ENCODE data around the gene FN3KRP.

DNA sequence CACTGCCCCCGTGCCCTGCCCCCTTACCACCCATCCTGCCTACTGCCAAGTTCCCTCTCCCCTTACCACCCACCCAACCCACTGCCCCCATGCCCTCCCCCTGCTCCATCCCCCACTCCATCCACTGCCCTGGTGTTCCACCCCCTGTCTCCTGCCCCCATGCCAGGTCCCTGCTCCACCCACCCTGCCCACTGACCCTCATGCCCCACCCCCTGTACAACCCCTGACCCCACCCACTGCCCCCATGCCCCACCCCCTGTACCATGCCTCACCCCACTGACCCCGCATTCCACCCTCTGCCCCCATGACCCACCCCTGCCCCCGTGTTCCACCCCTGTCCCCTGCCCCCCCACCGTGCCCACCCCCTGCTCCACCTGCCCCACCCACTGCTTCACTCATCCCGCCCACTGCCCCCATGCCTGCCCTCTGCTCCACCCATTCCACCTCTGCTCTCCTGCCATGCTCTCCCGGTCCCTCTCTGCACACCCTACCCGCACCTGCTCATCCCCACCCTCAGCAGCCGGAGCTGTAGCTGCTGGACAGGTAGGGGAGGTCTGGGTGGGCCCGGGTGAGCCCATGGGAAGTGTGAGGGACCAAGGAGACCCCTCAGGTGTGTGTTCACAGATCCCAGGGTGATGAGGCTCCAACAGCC lies 7.4 kb upstream of the FN3KRP start:
- TF ChIP-seq, protein P1, sequence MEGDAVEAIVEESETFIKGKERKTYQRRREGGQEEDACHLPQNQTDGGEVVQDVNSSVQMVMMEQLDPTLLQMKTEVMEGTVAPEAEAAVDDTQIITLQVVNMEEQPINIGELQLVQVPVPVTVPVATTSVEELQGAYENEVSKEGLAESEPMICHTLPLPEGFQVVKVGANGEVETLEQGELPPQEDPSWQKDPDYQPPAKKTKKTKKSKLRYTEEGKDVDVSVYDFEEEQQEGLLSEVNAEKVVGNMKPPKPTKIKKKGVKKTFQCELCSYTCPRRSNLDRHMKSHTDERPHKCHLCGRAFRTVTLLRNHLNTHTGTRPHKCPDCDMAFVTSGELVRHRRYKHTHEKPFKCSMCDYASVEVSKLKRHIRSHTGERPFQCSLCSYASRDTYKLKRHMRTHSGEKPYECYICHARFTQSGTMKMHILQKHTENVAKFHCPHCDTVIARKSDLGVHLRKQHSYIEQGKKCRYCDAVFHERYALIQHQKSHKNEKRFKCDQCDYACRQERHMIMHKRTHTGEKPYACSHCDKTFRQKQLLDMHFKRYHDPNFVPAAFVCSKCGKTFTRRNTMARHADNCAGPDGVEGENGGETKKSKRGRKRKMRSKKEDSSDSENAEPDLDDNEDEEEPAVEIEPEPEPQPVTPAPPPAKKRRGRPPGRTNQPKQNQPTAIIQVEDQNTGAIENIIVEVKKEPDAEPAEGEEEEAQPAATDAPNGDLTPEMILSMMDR (IDR thresholded peaks at IDR 0.05; ENCODE audit: extremely low read depth in 1 of 2, insufficient read depth in 1 of 2, low read depth in 1 of 2, low read length in 2 of 2) = no peak
- no peak for TF ChIP-seq POLR2A (IDR thresholded peaks at IDR 0.05; ENCODE audit: low read depth, low read length)
- TF ChIP-seq, protein P2, sequence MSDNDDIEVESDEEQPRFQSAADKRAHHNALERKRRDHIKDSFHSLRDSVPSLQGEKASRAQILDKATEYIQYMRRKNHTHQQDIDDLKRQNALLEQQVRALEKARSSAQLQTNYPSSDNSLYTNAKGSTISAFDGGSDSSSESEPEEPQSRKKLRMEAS (IDR thresholded peaks at IDR 0.05; ENCODE audit: insufficient read depth, insufficient read length) = no peak
- TF ChIP-seq POLR2AphosphoS5 (IDR thresholded peaks at IDR 0.05; ENCODE audit: insufficient read depth, low read depth, low read length) = no peak
- no peak for TF ChIP-seq MYC (IDR thresholded peaks at IDR 0.05; ENCODE audit: low read depth, low read length)
- no peak for TF ChIP-seq FOS (IDR thresholded peaks at IDR 0.05; ENCODE audit: borderline replicate concordance, insufficient read depth, low read length)
- TF ChIP-seq EZH2 (IDR thresholded peaks at IDR 0.05; ENCODE audit: borderline replicate concordance, low read depth, low read length, severe bottlenecking) = no peak
- no peak for TF ChIP-seq JUN (IDR thresholded peaks at IDR 0.05; ENCODE audit: borderline replicate concordance, insufficient read depth, insufficient read length, low read depth)
- TF ChIP-seq GATA2 (IDR thresholded peaks at IDR 0.05; ENCODE audit: insufficient read depth, insufficient read length, low read depth, low read length) = no peak

All from endothelial cell of umbilical vein (primary cell).